Islet of Langerhans (tissue), 1 donor: ENCODE data around the gene HPSE2.
"Not testable (repeated sequence)": the region's sequence is repeated elsewhere in the genome, so short reads cannot be mapped to it uniquely, and the experiment has no call there.

Experiments
- FAIRE-seq: peaks from one replicate; lab custom pipeline; 2011; peaks lifted over from hg19 to GRCh38; lab: Jason Lieb, UNC

HPSE2 gene

GRCh38 chr10:98919899-98920298 lies 315.8 kb downstream of the HPSE2 start:
- FAIRE-seq: no peak

DNA sequence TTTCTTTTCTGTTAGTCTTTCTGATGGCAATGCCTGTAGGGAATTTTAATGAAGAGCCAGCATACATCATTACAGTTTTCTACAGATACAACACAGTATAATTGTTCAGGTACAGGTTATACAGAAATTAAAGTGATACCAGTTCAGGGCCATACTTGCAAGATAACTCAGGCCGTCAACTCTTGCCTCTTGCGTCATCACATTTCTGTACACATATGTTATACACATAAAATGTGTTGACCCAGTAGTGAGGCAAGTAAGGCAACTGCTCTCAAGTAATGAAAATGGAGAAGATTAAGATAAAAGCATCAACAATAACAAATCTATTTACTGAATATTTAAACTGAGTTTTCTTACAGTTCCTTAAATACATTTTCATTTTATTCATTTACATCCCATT lies 317.8 kb downstream of the HPSE2 start:
- no peak for FAIRE-seq

DNA sequence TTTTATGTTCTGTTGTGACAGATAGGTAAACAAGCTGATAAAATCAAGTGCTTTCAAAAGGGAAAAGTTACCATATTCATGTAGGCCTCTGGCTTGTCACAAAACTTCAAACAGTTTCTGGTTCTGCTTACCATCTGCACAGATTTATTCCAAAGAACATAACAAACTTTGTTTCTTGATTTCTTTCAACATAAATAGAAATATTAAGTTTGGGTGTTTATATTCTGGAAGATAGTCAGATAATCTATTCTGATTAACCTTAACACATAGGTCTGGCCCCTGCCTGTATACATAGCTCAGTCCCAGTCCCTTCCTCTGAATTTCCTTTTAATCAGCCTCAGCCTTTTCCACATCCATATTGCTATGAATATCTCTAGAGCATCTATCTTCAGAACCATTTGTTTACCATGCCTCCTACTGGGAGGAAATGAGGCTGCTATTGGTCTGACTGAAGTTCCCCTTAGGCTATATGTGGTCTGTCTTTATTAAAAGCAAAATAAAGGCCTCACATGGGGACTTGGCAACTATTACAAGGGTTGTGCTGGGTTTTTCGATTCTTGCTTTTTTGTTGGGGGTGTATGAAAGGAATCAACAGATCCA lies 319.0 kb downstream of the HPSE2 start:
- FAIRE-seq: no peak

DNA sequence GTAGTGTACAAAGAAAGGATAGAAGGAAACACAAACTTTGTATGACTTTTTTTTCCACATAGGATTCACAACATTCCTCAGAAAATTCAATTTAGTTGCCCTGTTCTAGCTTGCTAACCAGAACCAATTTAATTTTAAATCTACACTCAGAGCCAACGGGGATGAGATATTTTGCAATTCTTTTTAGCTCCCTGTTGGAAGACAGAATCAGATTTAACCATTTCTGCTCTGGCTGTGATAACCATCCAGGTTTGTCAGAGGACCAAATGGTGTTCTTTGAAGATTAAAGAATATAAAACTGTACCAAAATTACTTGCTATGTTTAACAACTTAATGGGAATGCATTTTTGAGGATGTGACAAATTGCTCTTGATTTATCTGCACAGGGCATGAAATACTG lies 319.7 kb downstream of the HPSE2 start:
- FAIRE-seq: no peak

DNA sequence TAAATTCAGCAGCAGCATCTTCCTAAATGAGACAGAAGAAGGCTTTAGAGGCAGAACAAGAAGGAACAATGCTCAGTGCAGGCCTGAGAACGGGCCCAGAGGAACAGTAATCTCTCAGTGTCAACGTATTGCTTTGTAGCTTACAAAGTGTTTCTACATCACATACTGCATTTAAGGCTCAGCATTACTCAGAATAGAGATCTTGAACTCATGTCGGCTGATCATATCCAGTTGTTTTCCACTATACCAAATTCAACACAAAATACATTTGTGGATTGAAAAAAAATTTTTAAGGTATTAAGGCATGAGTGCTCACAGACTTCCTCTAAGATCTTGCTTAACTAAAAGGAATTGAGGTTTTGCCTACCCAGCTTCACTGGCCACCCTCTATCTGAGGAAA lies 325.1 kb downstream of the HPSE2 start:
- FAIRE-seq: no peak

GRCh38 chr10:98910048-98910447 lies 325.6 kb downstream of the HPSE2 start:
- no peak for FAIRE-seq

DNA sequence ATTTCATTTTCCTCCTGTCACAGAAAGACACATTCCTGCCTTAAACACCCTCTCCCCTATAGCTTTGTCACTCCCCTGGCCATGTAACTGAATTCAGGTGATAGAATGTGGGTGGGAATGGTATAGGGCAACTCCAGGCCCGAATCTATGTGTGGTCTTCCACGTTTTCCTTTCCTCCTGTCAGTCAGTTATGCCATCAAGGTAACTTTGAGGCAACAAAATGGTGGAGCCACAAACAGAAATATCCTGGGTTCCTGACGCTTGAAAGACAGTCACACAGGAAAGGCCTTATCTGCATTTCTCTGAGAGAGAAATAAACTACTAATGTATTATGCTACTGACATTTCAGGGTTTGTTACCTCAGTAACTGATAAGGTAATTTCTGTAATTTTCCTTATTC lies 326.8 kb downstream of the HPSE2 start:
- FAIRE-seq: no peak

- not testable (repeated sequence) for FAIRE-seq
Observed at GRCh38 chr10:98908247-98908646, 327.4 kb downstream of the HPSE2 start.

- no peak for FAIRE-seq
Observed at GRCh38 chr10:98901441-98902110, 334.1 kb downstream of the HPSE2 start.

DNA sequence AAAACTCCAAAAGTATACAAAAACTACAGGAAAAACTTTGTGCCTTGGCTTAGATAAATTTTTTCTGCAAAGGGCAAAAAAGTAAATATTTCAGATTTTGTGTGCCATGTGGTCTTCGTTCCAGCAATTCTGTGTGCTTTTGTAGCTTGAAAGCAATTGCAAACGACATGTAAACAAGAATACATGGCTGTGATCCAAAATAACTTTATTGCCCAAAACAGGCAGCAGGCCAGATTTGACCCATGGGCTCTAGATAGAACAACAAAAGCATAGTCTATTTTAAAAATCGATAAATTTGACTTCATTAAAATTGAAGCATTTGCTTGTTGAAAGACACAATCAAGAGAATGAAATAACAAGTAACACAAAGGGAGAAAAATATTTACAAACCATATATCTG lies 336.6 kb downstream of the HPSE2 start:
- no peak for FAIRE-seq

- FAIRE-seq: no peak
Observed at GRCh38 chr10:98892523-98892922, 343.1 kb downstream of the HPSE2 start.

GRCh38 chr10:98886686-98887085 lies 349.0 kb downstream of the HPSE2 start:
- FAIRE-seq: no peak

DNA sequence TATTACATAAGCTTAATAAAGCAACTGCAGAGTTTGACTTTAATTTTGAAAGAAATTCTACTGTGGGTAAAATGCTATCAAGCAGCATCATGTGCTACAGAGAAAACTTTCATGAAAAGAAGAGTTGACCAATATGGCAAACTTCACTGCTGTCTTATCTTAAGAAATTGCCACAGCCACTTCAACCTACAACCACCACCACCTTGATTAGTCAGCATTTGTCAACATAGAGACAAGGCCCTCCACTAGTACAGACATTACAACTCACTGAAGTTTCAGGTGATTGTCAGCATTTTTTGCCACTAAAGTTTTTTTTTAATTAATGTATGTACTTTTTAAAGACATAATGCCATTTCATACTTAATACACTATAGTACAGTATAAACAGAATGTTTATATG lies 350.3 kb downstream of the HPSE2 start:
- FAIRE-seq: no peak

GRCh38 chr10:98881789-98882188 lies 353.9 kb downstream of the HPSE2 start:
- no peak for FAIRE-seq

GRCh38 chr10:98880971-98881370 lies 354.7 kb downstream of the HPSE2 start:
- no peak for FAIRE-seq

GRCh38 chr10:98878921-98879320 lies 356.7 kb downstream of the HPSE2 start:
- no peak for FAIRE-seq

GRCh38 chr10:98878418-98878817 lies 357.2 kb downstream of the HPSE2 start:
- FAIRE-seq: no peak

DNA sequence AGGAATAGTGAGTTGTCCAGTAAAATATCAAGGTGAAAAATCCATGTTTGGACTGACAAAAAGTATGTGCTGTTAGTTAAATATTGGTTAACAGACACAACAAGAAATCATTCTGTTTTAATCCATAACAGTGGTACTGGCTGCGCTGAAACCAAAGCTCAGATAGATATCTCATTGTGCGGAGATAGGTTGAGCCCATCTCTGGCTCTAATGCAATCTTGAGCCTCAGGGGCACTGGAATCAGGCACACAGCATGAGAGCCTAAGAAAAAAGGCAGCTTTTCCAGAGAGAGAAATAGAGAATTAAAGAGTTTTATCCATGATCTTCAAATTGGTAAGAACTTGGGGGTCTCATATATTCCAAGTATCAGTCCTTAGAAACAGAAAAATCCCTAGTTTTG lies 373.7 kb downstream of the HPSE2 start:
- FAIRE-seq: no peak

GRCh38 chr10:98858525-98858924 lies 377.1 kb downstream of the HPSE2 start:
- no peak for FAIRE-seq

- no peak for FAIRE-seq
Observed at GRCh38 chr10:98855403-98856189, 380.1 kb downstream of the HPSE2 start.

GRCh38 chr10:98852686-98853085 lies 383.0 kb downstream of the HPSE2 start:
- FAIRE-seq: no peak

- FAIRE-seq: no peak
Observed at GRCh38 chr10:98848361-98848760, 387.3 kb downstream of the HPSE2 start.

DNA sequence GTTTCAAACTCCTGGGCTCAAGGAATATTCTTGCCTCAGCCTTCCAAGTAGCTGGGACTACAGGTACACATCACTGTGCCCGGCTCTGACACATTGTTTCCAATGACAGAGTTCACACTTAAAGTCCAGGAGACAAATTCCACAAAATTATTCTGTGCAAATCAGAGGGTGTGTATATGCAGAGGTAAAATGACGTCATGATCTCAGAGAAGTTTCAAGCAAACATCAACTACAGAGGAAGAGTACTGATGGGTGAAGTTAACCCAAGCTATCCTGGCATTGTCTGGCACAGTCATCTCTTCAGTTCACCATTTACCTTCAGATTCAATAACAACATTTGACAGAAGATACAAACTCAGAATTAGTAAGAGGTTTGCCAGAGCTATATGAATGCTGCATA lies 388.9 kb downstream of the HPSE2 start:
- FAIRE-seq: no peak

- no peak for FAIRE-seq
Observed at GRCh38 chr10:98833542-98833941, 402.1 kb downstream of the HPSE2 start.
